HG03064 (cell line): ENCODE data around the gene XYLT1.
A peak's percentile ranks its signal among the peaks of the same experiment; 100 is the strongest.

ENCODE experiments used
- ATAC-seq: cut with Tn5 transposase; IDR thresholded peaks from one replicate; pipeline ENCODE4 v1.9.1; 2021; ENCODE audit warnings: low read depth; ENCODE audit not compliant: unreplicated experiment

The XYLT1 gene

DNA sequence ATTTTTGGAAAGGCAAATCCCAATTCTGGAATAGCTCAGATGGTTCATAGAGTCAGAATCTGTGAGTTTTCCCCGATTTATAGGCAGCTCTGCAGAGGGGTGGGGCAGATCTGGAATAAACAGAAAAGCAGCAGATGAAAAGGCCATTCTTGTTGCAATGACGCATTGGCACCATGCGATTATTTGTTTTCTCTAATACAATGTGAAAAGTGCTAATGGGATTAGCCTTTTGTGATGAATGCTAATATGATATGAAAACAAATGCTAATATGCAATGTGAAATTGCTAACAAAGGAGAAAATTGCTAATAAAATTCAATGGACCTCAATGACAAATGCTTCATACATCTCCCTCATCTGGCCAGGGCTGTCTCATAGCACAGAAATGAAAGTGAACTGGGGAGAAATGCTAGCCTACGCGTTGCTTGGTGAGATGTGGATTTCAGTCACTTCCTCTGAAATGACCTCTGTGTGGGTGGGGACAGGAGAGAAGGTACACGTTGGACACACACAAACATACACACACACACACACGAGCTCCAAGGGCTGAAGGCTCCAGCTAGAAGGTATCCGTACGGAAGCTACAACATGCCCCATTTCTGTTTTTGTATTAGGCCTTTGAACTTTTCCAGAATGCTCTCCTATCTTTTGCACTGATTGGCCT is 394.5 kb downstream of the XYLT1 start:
- ATAC-seq = no peak

DNA sequence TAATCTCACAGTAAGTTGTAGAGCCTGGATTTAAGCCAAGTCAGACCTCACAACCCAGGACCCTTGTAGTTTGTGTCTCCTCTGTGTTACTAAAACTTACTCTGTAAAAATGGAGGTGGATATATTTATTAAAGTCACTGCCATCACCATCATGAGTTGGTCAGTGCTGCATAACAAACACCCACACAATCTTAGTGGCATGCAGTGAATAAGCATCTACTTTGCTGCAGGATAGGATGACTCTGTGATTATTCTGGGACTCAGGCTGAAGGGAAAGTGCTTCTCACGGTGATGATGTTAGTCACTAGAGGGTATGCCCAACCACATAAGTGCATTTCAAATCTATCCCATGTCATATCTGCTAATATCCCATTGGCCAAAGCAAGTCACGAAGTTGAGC is 398.7 kb downstream of the XYLT1 start:
- no peak for ATAC-seq

DNA sequence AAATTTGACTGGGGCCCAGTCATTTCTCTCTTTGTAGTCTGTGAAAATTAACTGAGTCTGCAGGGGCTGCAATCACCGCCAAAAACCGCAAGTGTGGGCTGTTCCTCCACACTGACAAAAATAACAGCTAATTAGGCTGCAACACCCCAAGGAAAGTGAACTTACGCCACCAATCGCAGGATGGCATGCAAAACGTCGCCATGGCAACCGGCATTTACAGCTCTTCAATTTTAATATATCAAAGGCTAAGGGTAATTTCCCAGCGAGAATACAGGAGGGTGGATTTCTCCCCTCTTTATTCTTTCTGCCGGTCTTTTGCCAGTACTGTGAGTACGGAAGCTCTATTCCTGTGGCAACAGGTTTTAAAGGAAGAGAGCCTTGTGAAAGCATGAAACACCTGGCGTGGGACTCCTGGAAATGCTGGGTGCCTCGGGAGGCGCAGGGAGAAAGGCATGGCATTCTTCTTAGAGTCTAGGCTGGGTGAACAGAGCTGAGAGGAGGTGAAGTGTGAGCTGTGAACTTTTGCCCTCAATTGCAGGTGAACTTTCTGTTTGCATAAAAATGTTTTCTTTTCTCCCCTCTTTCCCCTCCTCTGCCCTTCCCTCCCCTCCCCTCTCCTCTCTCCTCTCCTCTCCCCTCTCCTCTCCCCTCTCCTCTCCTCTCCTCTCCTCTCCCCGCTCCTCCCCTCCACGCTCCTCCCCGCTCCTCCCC is 399.7 kb downstream of the XYLT1 start:
- peak; percentile 63 for ATAC-seq

DNA sequence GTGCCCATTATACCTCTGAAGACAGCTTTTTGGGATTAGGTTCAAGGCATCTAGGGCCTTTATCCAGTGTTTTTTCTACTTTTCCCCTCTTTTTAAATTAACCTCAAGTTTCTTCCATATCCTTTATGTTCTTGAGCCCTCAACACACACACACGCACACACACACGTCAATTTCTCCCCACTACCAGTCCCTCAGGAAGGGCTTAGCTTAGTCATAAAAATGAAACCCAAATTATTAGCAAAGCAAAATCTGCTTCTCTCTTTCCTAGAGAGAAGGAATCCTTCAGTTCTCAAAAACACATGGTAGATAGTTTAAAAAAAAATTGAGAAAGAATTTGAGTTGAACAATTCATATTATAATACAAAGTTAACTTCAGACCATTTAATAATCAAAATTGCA is 401.1 kb downstream of the XYLT1 start:
- ATAC-seq = no peak

DNA sequence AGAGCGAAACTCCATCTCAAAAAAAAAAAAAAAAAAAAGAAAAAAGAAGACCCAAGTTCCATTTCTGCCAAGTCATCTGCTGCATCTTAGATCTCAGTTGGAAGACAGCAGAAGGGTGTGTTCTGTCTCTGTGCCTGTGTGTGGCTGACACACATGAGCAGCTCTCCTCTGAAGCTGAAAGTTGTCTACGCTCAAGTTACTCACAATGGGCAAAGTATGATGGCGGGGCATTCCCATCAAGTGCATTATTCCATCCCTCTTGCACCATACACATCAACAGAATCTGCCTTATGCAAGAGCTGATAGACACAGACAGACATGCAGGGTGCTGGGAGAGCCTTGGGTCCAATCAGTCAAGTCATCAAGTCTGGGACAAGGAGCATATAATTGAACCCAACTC is 402.2 kb downstream of the XYLT1 start:
- no peak for ATAC-seq

DNA sequence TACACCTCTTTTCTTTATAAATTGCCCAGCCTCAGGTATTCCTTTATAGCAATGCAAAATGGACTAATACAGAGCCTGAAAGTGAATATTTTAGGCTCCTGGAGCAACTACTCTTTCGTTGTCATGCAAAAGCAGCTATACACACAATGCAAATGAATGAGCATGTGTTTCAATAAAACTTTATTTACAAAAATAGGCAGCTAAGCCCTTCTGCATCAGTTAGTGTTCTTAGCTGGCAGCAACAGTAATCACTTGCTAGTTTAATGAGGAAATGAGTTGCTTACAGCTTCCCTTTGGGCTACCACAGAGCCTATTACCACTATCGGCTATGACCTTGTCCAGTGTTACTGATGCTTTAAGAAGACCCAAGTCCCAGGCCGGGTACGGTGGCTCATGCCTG is 402.9 kb downstream of the XYLT1 start:
- ATAC-seq = no peak

DNA sequence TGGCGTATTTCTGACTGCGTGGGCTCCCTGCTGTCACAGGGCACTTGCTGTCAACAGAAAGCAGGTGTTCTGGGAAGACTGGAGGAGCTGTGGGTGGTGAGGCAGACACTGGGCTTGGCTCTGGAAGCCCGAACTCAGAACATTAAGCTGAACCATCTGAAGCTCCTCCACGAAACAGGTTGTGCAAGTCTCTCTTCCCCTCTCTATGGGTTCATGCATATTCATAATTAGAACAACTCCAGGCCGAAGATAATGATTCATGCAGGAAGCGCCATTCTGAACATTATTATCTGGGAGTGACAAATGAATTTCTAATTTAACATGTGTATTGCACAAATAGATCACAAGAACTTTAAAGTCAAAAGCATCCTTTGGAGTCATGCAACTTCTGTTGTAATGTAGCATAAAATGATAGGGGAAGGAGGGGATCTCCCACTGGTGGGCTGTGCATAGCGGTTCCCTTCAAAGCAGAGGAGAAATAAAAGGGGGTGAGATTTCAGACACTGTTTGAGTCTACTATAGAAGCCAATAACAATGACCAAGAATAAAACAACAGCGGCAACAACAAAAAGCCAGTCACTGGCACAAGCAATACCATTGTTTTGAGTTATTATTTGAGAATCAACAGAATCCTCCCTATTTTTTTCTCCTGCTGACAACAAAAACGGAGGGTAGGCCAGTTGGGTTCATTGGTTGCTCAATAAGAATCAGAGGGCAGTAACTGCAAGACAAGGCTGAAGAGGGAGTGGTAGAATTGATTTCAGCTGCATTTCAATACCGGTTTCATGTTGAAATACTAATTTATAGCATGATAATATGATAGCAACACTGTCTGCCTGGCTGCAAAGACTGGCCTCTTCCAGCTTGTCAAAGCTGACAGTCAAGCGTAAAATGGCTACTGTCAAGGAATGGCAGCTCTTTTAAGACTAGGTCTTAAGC is 407.3 kb downstream of the XYLT1 start:
- no peak for ATAC-seq

DNA sequence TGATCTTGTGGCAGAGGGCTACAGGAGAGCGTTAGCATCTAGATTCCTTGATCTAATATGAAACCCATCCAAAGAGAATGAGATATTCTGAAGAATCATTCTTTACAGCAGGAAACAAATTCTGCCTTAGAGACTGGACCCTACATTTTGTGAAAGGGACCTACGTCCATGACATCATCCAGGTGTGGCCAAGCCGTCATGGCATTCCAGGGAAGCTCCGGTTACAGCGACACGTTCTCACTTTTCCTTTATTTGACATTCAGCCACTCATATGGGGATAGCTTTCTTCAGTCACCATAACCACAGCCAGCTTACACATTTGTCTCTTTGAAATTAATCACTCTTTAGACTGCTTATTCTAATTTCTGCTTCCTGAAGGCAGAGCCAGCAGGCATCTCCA is 408.1 kb downstream of the XYLT1 start:
- no peak for ATAC-seq

DNA sequence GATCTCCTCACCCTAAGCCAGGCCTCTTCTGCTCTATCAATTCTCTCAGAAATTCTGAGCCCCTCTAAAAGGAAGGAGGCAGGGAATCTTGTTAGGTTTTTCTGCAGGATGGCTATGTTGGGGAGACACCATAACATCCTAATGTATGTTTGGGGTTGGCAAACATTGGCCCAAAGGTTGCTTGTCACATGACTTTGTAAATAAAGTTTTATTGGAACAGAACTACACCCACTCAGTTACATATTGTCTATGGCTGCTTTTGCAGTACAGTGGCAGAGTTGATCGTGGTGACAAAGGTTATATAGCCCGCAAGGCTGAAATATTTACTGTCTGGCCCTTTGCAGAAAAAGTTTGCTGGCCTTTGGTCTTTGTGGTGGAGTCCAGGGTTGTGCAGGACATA is 409.4 kb downstream of the XYLT1 start:
- no peak for ATAC-seq

DNA sequence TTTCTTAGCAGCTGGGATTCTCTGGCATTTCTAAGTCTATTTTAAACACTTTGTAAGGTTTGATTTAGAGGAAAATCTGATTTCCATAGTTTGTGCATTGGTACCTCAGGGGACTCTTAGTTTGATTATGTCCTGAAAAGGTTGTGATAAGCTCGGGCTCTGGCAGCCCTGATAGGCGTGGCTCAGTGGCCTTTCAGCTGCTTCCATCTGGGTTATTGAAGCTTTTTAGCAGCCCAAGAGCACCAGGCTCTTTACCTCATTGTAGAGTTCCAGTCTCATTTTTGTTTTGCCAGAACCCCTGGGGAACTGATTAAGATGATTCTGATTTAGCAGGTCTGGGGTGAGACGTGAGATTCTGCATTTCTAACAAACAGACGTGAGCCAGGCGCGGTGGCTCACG is 412.3 kb downstream of the XYLT1 start:
- ATAC-seq = no peak

DNA sequence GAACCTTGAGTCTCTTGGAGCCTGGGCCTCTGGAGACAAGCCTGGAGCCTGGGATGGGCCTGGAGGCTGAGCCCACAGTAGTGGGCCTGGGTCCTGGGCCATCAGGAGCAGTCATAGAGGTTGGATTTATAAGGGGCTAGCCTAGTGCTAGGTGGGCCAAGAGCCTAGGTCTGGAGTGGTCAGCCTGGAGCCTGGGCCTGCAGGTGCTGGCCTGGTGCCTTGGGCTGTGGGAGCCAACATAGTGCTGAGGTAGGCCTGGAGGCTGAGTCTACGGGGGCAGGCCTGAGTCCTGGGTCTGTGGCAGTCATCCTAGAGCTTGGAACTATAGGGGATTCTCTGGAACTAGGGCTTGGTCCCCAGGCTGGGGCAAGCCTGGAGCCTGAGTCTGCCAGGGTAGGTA is 414.1 kb downstream of the XYLT1 start:
- no peak for ATAC-seq

DNA sequence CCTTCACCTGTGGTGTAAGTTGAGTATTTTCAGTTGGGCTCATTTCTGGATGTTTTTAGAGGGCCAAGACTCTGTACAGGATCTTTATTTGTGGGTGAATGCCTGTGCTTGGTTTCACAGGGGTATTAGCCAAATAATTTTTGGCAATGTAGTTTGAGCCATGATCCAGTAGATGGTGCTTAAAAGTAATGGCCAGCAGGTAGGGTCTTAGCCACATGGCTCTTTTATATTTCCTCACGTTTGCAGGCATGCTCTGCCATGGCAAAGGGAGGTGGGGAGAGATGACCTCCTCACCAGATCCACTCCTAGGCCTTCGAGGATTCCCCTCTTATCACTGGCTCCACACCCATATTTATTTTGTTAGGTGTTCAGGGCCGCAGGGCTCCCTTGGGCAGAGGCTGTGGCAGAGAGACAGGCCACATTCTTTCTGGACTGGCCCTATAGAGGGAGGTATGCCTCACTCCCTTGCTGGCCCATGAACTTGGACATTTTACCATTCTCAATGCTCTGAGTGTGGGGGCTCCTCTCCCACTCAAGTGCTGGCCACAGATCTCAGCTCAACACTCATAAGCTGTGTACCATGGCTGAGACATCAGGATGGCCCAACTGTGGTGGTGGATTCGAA is 417.1 kb downstream of the XYLT1 start:
- no peak for ATAC-seq
